ENCODE measurements around the gene SHH. TPM values are rescaled to one million over a fixed set of nuclear protein-coding genes. Genes with fewer than 3 reads are reported as not detected.

SHH gene
- total and polyA plus RNA-seq, 2 experiments from 2014 or later, result not detected

DNA sequence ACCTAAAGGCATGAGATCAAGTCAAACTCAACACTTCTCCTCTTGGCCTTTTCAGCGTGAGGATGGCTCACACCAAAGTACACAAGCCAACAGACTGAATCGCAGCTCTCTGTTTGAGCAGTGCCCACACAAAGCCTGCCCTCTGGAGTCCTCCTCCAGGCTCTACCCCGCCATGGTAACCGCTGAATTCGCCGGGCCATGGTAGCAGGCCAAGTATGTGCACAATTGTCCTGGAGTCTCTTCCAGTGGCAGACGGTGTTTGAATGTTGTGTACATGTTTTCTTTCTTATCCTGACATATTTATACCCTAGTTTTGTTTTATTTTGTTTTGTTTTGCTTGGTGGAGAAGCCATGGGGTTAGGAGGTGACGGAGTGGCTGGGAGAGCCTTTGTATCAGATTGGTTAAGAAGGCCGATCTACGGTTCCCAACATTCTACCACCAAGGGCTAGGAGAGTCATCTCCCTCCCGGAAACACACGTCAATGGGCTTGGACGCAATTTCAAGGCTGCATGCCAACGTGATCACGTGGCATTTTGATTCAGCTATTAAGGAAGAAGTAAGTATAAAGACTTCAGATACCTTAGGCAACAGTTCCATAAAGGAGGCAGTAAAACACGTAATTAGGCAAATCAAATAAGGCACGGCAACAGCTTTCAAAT lies 12.1 kb upstream of the SHH start:
- Mint-ChIP-seq H3K4me3 (no peak overlapping the region), H3K27ac (no peak overlapping the region), H3K4me1 (no peaks in the 10 kb centered on the region), H3K27me3 (ENCODE audit: insufficient read depth, low read depth, poor library complexity) (peaks cover 6% of the 10 kb centered on the region), H3K9me3 (no peaks in the 10 kb centered on the region; the same call in 2 of the 3 replicates), H3K36me3 (ENCODE audit: low read depth) (no peaks in the 10 kb centered on the region)
- no peak for ATAC-seq
- H3K9me2 ChIP-seq (ENCODE audit: insufficient read depth), result no peaks in the 10 kb centered on the region
- TF ChIP-seq EZH2 (IDR thresholded peaks at IDR 0.05; ENCODE audit: low read depth, unreplicated experiment) (no peak), ZNF462 (CRISPR knock-in tag; IDR thresholded peaks at IDR 0.05) (no peak), ZNF114 (CRISPR knock-in tag; IDR thresholded peaks at IDR 0.05) (no peak), REST (IDR thresholded peaks at IDR 0.05; ENCODE audit: unreplicated experiment) (no peak), JUNB (IDR thresholded peaks at IDR 0.05; ENCODE audit: unreplicated experiment) (no peak), CREB1 (CRISPR knock-in tag; IDR thresholded peaks at IDR 0.05; ENCODE audit: low read depth) (no peak), ZNF331 (CRISPR knock-in tag; IDR thresholded peaks at IDR 0.05; ENCODE audit: low read depth) (no peak), NANOG (IDR thresholded peaks at IDR 0.05; ENCODE audit: borderline replicate concordance) (no peak)
- TF ChIP-seq, protein P1, sequence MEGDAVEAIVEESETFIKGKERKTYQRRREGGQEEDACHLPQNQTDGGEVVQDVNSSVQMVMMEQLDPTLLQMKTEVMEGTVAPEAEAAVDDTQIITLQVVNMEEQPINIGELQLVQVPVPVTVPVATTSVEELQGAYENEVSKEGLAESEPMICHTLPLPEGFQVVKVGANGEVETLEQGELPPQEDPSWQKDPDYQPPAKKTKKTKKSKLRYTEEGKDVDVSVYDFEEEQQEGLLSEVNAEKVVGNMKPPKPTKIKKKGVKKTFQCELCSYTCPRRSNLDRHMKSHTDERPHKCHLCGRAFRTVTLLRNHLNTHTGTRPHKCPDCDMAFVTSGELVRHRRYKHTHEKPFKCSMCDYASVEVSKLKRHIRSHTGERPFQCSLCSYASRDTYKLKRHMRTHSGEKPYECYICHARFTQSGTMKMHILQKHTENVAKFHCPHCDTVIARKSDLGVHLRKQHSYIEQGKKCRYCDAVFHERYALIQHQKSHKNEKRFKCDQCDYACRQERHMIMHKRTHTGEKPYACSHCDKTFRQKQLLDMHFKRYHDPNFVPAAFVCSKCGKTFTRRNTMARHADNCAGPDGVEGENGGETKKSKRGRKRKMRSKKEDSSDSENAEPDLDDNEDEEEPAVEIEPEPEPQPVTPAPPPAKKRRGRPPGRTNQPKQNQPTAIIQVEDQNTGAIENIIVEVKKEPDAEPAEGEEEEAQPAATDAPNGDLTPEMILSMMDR (conservative IDR thresholded peaks at IDR 0.05; ENCODE audit: low read depth in 2 of 2), result no peak
- H3K79me2 ChIP-seq (replicated peaks; ENCODE audit: insufficient read depth), result no peaks in the 10 kb centered on the region
- no peak overlapping the region for H2AFZ ChIP-seq
- no peaks in the 10 kb centered on the region for H3K4me1 ChIP-seq (ENCODE audit: insufficient read depth)
- no peak overlapping the region for H3K4me2 ChIP-seq
- no peak for DNase-seq (ENCODE audit: low spot score)
- H4K20me1 ChIP-seq (replicated peaks; ENCODE audit: insufficient read depth), result no peaks in the 10 kb centered on the region
- H3K4me3 ChIP-seq, result no peak overlapping the region
- no peaks in the 10 kb centered on the region for H3F3A ChIP-seq (replicated peaks; ENCODE audit: low read depth)
- H3K27me3 ChIP-seq (ENCODE audit: insufficient read depth), result no peaks in the 10 kb centered on the region
- H3K27ac ChIP-seq (ENCODE audit: low read depth), result no peak overlapping the region
- no peaks in the 10 kb centered on the region for H3K36me3 ChIP-seq (ENCODE audit: insufficient read depth)

All from GM23338 (cell line).